H1 (cell line): ENCODE measurements around the gene TMEM139. TPM values are rescaled to one million over a fixed set of nuclear protein-coding genes. Genes with fewer than 3 reads are reported as not detected.

Source experiments
- CTCF ChIA-PET: fragments of 300-600 bp; sonication (Branson Sonifier 250); formaldehyde crosslinking; loops from one replicate; lab custom pipeline; 2021; ENCODE audit not compliant: partially characterized antibody; lab: Charles Lee
- POLR2A ChIA-PET: fragments of 300-600 bp; sonication (Branson Sonifier 250); formaldehyde crosslinking; loops from one replicate; lab custom pipeline; 2021; ENCODE audit warnings: inconsistent platforms; ENCODE audit not compliant: partially characterized antibody; lab: Charles Lee
- DNase-seq, 2 experiments: peaks; one replicate each; pipeline versions ENCODE4 v3.0.0 to v3.0.0-alpha.2; 2010 to 2022; ENCODE audit warnings: low spot score in 2 of 2, low read depth in 1 of 2, mixed read lengths in 1 of 2
- FAIRE-seq: peaks from 2 replicates; lab custom pipeline; 2011; peaks lifted over from hg19 to GRCh38; lab: Jason Lieb, UNC
- H2AFZ ChIP-seq: 2 replicates; pipeline ENCODE4 v1.8.1; 2012; ENCODE audit warnings: low read length, inconsistent platforms
- H2AK5ac ChIP-seq: 2 replicates; pipeline ENCODE4 v1.6.1; 2013; ENCODE audit warnings: low read depth, low read length
- H2BK120ac ChIP-seq: replicated peaks from 2 replicates; pipeline ENCODE3; 2013; ENCODE audit warnings: low read depth, low read length, inconsistent platforms
- H2BK12ac ChIP-seq: 2 replicates; pipeline ENCODE4 v1.6.1; 2013; ENCODE audit warnings: low read depth, low read length
- H2BK15ac ChIP-seq: 2 replicates; pipeline ENCODE4 v1.6.1; 2013; ENCODE audit warnings: low read length
- H2BK20ac ChIP-seq: 2 replicates; pipeline ENCODE4 v1.6.1; 2013; ENCODE audit warnings: low read length
- H2BK5ac ChIP-seq: 2 replicates; pipeline ENCODE4 v1.6.1; 2013; ENCODE audit warnings: low read depth, low read length
- H3K14ac ChIP-seq: 2 replicates; pipeline ENCODE4 v1.6.1; 2013; ENCODE audit warnings: inconsistent platforms; ENCODE audit not compliant: insufficient read length
- H3K18ac ChIP-seq: 2 replicates; pipeline ENCODE4 v1.6.1; 2013; ENCODE audit warnings: low read length; ENCODE audit errors: extremely low read depth
- H3K23ac ChIP-seq: 2 replicates; pipeline ENCODE4 v1.6.1; 2013; ENCODE audit warnings: inconsistent platforms; ENCODE audit not compliant: insufficient read length
- H3K23me2 ChIP-seq: 2 replicates; pipeline ENCODE4 v1.6.1; 2013; ENCODE audit warnings: low read depth, low read length
- H3K27ac ChIP-seq: 2 replicates; pipeline ENCODE4 v1.6.1; 2011; ENCODE audit warnings: low read depth, low read length, inconsistent platforms
- H3K27me3 ChIP-seq, 4 experiments: replicated peaks in 1 of 4; 1 replicate in 1 of 4; 2 replicates in 3 of 4; pipeline versions ENCODE4 v1.6.1 to v1.8.1; 2011 to 2013; ENCODE audit warnings: low read length in 3 of 4, mild to moderate bottlenecking in 3 of 4, inconsistent platforms in 2 of 4, mixed read lengths in 2 of 4, moderate library complexity in 1 of 4; ENCODE audit not compliant: control insufficient read depth in 3 of 4, insufficient read depth in 3 of 4; ENCODE audit errors: extremely low read depth in 1 of 4
- H3K36me3 ChIP-seq, 4 experiments: 2 replicates each; pipeline versions ENCODE4 v1.6.1 to v1.8.1; 2011 to 2013; ENCODE audit warnings: mild to moderate bottlenecking in 4 of 4, low read length in 3 of 4, moderate library complexity in 2 of 4, control low read depth in 1 of 4, inconsistent platforms in 1 of 4; ENCODE audit not compliant: insufficient read depth in 4 of 4, control insufficient read depth in 2 of 4
- H3K4ac ChIP-seq: replicated peaks from 2 replicates; pipeline ENCODE3; 2013; ENCODE audit warnings: low read length, low read depth, mixed read lengths, inconsistent platforms; ENCODE audit not compliant: insufficient read length
- H3K4me1 ChIP-seq, 4 experiments: replicated peaks in 1 of 4; 1 replicate in 1 of 4; 2 replicates in 3 of 4; pipeline versions ENCODE4 v1.6.1 to v1.8.1; 2011 to 2013; ENCODE audit warnings: low read length in 3 of 4, inconsistent platforms in 2 of 4, mixed read lengths in 1 of 4; ENCODE audit not compliant: insufficient read depth in 4 of 4, control insufficient read depth in 3 of 4
- H3K4me2 ChIP-seq, 2 experiments: 2 replicates each; pipeline versions ENCODE4 v1.6.1 to v1.8.1; 2011 to 2013; ENCODE audit warnings: low read depth in 2 of 2, low read length in 2 of 2, control low read depth in 1 of 2, inconsistent platforms in 1 of 2, mild to moderate bottlenecking in 1 of 2; ENCODE audit not compliant: insufficient read depth in 1 of 2
- H3K4me3 ChIP-seq, 4 experiments: fragments of 200-600, 300-600 bp in 1 of 4; sonication (generic), shearing (Covaris generic), sonication (Bioruptor Twin) in 1 of 4; 2 replicates each; pipeline versions ENCODE4 v1.5.1 to v1.8.1; 2011 to 2016; ENCODE audit warnings: low read length in 4 of 4, low read depth in 3 of 4, control low read depth in 2 of 4, inconsistent platforms in 2 of 4, mild to moderate bottlenecking in 2 of 4, mixed read lengths in 1 of 4, moderate library complexity in 1 of 4; ENCODE audit not compliant: insufficient read depth in 2 of 4; ENCODE audit errors: extremely low read depth in 1 of 4
- H3K56ac ChIP-seq: replicated peaks from 2 replicates; pipeline ENCODE3; 2013; ENCODE audit warnings: low read depth, mild to moderate bottlenecking, mixed read lengths, low read length, inconsistent platforms; ENCODE audit not compliant: insufficient read length
- H3K79me1 ChIP-seq: 2 replicates; pipeline ENCODE4 v1.6.1; 2013; ENCODE audit warnings: low read depth, low read length, control low read depth
- H3K79me2 ChIP-seq, 2 experiments: 2 replicates each; pipeline versions ENCODE4 v1.6.1 to v1.8.1; 2012 to 2013; ENCODE audit warnings: low read length in 2 of 2, mild to moderate bottlenecking in 2 of 2, inconsistent platforms in 1 of 2; ENCODE audit not compliant: insufficient read depth in 2 of 2, control insufficient read depth in 1 of 2
- H3K9ac ChIP-seq, 4 experiments: replicated peaks in 1 of 4; 1 replicate in 1 of 4; 2 replicates in 3 of 4; pipeline versions ENCODE4 v1.6.1 to v1.8.1; 2011 to 2013; ENCODE audit warnings: low read depth in 3 of 4, low read length in 3 of 4, control low read depth in 2 of 4, mild to moderate bottlenecking in 2 of 4, moderate library complexity in 2 of 4, inconsistent platforms in 1 of 4; ENCODE audit errors: extremely low read depth in 1 of 4
- H3K9me3 ChIP-seq, 2 experiments: 2 replicates each; pipeline versions ENCODE4 v1.6.1 to v1.8.1; 2012 to 2013; ENCODE audit warnings: mild to moderate bottlenecking in 2 of 2, moderate library complexity in 2 of 2, control low read depth in 1 of 2, inconsistent platforms in 1 of 2, low read depth in 1 of 2, low read length in 1 of 2, mixed read lengths in 1 of 2; ENCODE audit not compliant: insufficient read depth in 2 of 2
- H4K20me1 ChIP-seq, 2 experiments: replicated peaks in 1 of 2; 2 replicates each; pipeline versions ENCODE3 to v1.8.1; 2011 to 2013; ENCODE audit warnings: inconsistent platforms in 2 of 2, low read length in 2 of 2, mild to moderate bottlenecking in 1 of 2; ENCODE audit not compliant: insufficient read depth in 2 of 2, control insufficient read depth in 1 of 2
- H4K5ac ChIP-seq: 2 replicates; pipeline ENCODE4 v1.6.1; 2013; ENCODE audit warnings: low read length, low read depth, mixed read lengths, inconsistent platforms; ENCODE audit not compliant: insufficient read length
- H4K8ac ChIP-seq: 2 replicates; pipeline ENCODE4 v1.8.0; 2013; ENCODE audit warnings: mild to moderate bottlenecking, moderate library complexity, low read length, inconsistent platforms; ENCODE audit not compliant: insufficient read depth; ENCODE audit errors: extremely low read depth
- H4K91ac ChIP-seq: replicated peaks from 2 replicates; pipeline ENCODE3; 2013; ENCODE audit warnings: low read length, mixed read lengths, inconsistent platforms; ENCODE audit not compliant: insufficient read length
- ASH2L ChIP-seq: fragments of 200-600, 300-600 bp; sonication (generic); IDR thresholded peaks from one replicate; pipeline ENCODE4 v1.7.1; 2017; ENCODE audit warnings: low read length
- ATF2 ChIP-seq: IDR thresholded peaks from 2 replicates; pipeline ENCODE4 v1.6.1; 2012; ENCODE audit warnings: low read length, inconsistent platforms
- BRCA1 ChIP-seq: IDR thresholded peaks from 2 replicates; pipeline ENCODE4 v1.6.1; 2012; ENCODE audit warnings: low read depth, low read length, improper control_type of control experiment
- CTBP2 ChIP-seq: IDR thresholded peaks from 2 replicates; pipeline ENCODE4 v1.7.0; 2011; ENCODE audit warnings: borderline replicate concordance, mild to moderate bottlenecking, moderate library complexity, mixed read lengths, low read length; ENCODE audit not compliant: insufficient read depth, insufficient read length
- CTCF ChIP-seq, 3 experiments: IDR thresholded peaks; 1 replicate in 2 of 3; 2 replicates in 1 of 3; pipeline versions ENCODE4 v1.5.1 to v1.6.1; 2011; ENCODE audit warnings: low read length in 3 of 3, mild to moderate bottlenecking in 3 of 3, inconsistent platforms in 2 of 3, low read depth in 1 of 3, moderate library complexity in 1 of 3; ENCODE audit not compliant: insufficient read depth in 1 of 3; ENCODE audit errors: control extremely low read depth in 1 of 3
- POU5F1 ChIP-seq: IDR thresholded peaks from 2 replicates; pipeline ENCODE4 v1.6.1; 2011; ENCODE audit warnings: low read depth, mild to moderate bottlenecking, low read length, moderate library complexity
- SIN3A ChIP-seq, 2 experiments: IDR thresholded peaks in 1 of 2; conservative IDR thresholded peaks in 1 of 2; 2 replicates each; pipeline ENCODE4 v1.6.1; 2011 to 2012; ENCODE audit warnings: low read length in 2 of 2, improper control_type of control experiment in 1 of 2, low read depth in 1 of 2, mild to moderate bottlenecking in 1 of 2
- WGBS, 2 experiments: shearing (Covaris generic) in 1 of 2; methylation state at CpG; one replicate each; pipeline versions ENCODE4 v1.1.6 to v1.1.7; 2013 to 2015; ENCODE audit warnings: low lambda C conversion rate in 2 of 2, mixed read lengths in 2 of 2, inconsistent platforms in 1 of 2, low coverage in 1 of 2, missing lambda C conversion rate in 1 of 2; ENCODE audit not compliant: insufficient replicate concordance in 2 of 2, insufficient coverage in 1 of 2, insufficient read length in 1 of 2; ENCODE audit errors: extremely low coverage in 1 of 2, missing lambda C conversion rate in 1 of 2; 5-methylcytosine and 5-hydroxymethylcytosine counted together
- polyA plus RNA-seq, 7 experiments: library from polyadenylated mRNA; depleted of rRNA in 3 of 7; stranded (reverse) in 5 of 7; unstranded in 2 of 7; fragments of >200 nt in 5 of 7; fragments of 200-250 nt in 2 of 7; gene quantifications; 1 replicate in 5 of 7; 2 replicates in 1 of 7; 4 replicates in 1 of 7; pipeline versions ENCODE4 v1.2.1 to v1.2.3, GENCODE V29; 2011 to 2013; ENCODE audit warnings: missing spikeins in 2 of 7, mixed read lengths in 2 of 7
- total RNA-seq: library from RNA; stranded (reverse); fragmentation: NEBNext Ultra II Directional; extraction: Animal tissue kit (Norgen Biotek cat#: 25700); gene quantifications from 2 replicates; pipeline ENCODE4 v1.2.1, GENCODE V29; 2021

Gene TMEM139
- total and polyA plus RNA-seq, 2 of the 8 experiments (the other 6 are each of a cell fraction or from before 2014, with no cell fraction given) = 3.2 to 6.7 TPM

GRCh38 chr7:143265017-143265693, 19.6 kb upstream of the TMEM139 start:
- Histone ChIP-seq H3K14ac (no peak overlapping the region), H2BK20ac (no peak overlapping the region), H3K27me3 (peaks cover 0 to 3% (median 0%) of the 10 kb centered on the region in 4 experiments; a peak in 3 of 7 replicates), H3K9ac (no peak overlapping the region), H2BK15ac (no peak overlapping the region), H3K4ac (no peak overlapping the region), H3K9me3 (no peaks in the 10 kb centered on the region), H3K4me1 (peaks cover 0 to 4% (median 0%) of the 10 kb centered on the region in 4 experiments; a peak in 2 of 7 replicates), H2AFZ (no peak overlapping the region), H3K79me1 (no peaks in the 10 kb centered on the region), H3K27ac (no peak overlapping the region), H2AK5ac (no peak overlapping the region), H4K8ac (no peak overlapping the region), H3K56ac (no peak overlapping the region), H2BK12ac (no peak overlapping the region), H4K91ac (no peak overlapping the region), H2BK5ac (no peak overlapping the region), H3K4me3 (no peak overlapping the region), H4K5ac (no peak overlapping the region), H3K23ac (no peak overlapping the region), H3K18ac (no peak overlapping the region), H3K79me2 (no peaks in the 10 kb centered on the region), H3K36me3 (peaks cover 0 to 6% (median 1%) of the 10 kb centered on the region in 4 experiments; a peak in 3 of 8 replicates), H2BK120ac (no peak overlapping the region), H3K4me2 (no peak overlapping the region; a peak in 1 of 4 replicates), H3K23me2 (peaks cover 2% of the 10 kb centered on the region; the same call in 1 of the 2 replicates), H4K20me1 (no peaks in the 10 kb centered on the region)
- ChIA-PET POLR2A (interaction anchor here (1.1 to 2.4 kb wide), 2 partner anchors 15 to 23 kb away, joined by 3 to 8 read pairs; partner anchors contain the start of gene CASP2), CTCF (interaction anchor here (0.9 to 3.5 kb wide), 5 partner anchors 10 to 34 kb away, joined by 3 to 20 read pairs (median 4); no protein-coding TSS in a partner anchor)
- DNase-seq (no peak), FAIRE-seq (no peak)
- WGBS, 2 experiments = 89% methylated on average over 15 of the region's 15 CpGs; no CpG with 5 or more reads in 1 of the 2 experiments
- TF ChIP-seq SIN3A (conservative IDR thresholded peaks at IDR 0.05 in 1 of 2, IDR thresholded peaks at IDR 0.05 in 1 of 2; ENCODE audit: low read depth in 1 of 2, low read length in 2 of 2) = no peak
- no peak for TF ChIP-seq ATF2
- TF ChIP-seq CTCF (IDR thresholded peaks at IDR 0.05; ENCODE audit: control extremely low read depth in 1 of 3, insufficient read depth in 1 of 3, low read depth in 1 of 3, low read length in 3 of 3) = no peak
- TF ChIP-seq POU5F1 = no peak
- no peak for TF ChIP-seq CTBP2
- TF ChIP-seq BRCA1 = no peak
- TF ChIP-seq ASH2L = no peak
